GM10847 (cell line): ENCODE results near the gene CCDC57.

Experiments used
- POLR2A ChIP-seq: IDR thresholded peaks from 2 replicates; pipeline ENCODE4 v1.6.1; 2011; ENCODE audit not compliant: insufficient read length; ENCODE audit errors: extremely low read depth

The CCDC57 gene

DNA sequence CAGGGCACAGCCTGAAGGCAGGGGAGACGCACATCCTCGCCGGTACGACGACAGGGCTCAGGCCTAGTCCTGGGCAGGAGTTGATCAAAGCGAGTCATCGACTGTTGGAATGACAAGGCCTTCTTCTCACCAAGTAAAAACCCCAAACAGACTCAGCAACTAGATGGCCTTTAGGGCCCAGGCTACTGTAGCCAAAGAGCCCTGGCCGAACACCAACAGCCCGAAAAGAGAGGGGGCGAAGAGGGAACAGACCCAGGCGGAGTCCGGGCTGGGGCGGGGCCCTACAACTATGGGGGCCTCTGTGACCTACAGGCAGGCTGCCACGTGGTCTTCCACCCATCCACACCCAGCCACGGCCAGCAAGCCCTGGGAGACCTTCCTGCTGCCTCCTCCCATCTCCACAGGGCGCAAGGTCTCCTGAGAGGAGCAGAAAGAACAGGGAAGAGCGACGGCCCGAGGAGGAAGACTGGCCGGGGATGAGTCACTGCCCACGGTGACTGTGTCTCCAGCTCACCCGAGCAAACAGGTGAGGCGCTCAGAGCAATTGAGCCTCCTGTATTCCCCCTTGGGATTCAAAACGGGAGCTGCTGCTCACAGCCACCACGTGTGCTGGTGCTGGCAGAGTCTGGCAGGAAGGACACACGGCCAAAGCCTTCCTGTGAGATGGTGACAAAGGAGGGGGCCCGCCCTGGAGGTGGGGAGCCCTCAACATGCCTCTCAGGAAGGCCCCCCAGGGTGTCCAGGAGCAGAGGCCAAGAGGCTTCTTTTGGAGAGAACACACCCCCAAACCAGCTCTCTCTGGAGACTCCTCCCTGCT is 33.9 kb upstream of the CCDC57 start:
- no peak for TF ChIP-seq POLR2A

DNA sequence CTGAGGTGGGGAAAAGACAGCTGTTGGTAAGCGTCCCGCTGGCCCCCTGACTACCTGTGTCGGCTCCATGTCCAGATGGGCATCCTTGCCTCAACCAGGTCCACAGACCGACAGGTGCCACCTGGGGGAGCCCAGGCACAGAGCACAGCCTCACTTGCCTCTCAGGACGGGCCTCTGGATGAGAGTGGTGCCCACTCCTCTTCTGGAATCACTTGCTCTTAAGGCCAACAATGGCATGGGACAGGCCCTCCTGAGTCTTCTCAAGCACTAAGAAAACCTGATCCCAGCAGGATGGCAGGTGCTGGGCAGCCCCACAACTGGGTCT is 33.4 kb upstream of the CCDC57 start:
- no peak for TF ChIP-seq POLR2A

DNA sequence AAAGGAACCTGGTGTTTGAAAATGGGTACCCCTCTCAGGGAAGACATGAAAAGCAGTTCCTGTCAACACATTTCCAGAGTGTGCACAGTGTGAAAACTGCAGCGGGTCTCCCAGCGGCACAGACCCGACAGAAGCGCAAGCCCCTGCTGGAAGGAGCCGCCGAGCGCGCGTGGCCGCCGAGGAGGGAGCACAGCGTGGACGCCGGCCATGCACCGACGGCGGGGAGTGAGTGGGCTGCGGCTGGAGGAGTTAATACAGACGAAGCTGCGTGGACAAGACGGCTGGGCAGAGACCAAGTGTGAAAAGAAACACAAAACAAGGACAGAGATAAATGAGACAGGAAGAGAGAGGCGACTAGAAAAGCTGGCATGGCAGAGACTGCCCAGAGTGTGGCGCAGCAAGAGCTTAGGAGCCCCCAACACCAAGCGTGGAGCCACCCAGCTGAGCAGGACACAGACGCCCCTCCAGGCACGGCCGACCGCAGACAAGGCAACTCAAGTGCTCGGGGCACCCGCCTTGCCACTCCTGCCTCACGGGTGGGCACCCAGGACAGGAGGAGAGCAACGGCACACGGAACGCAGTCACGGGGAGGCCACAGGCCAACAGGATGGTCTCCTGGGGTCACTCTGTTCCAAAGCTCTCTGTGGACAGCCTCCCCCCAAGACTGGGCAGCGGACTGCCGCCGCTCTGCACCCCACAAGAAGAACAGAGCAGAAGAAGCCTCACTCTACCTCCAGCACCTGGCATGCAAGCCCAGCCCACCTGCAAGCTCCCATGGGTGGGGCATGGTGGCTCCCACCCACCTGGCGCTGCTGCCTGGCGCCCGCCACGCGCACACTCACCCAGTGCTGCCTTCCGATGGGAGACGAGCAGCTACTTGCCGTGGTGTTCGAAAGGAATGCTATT is 32.7 kb upstream of the CCDC57 start:
- no peak for TF ChIP-seq POLR2A

DNA sequence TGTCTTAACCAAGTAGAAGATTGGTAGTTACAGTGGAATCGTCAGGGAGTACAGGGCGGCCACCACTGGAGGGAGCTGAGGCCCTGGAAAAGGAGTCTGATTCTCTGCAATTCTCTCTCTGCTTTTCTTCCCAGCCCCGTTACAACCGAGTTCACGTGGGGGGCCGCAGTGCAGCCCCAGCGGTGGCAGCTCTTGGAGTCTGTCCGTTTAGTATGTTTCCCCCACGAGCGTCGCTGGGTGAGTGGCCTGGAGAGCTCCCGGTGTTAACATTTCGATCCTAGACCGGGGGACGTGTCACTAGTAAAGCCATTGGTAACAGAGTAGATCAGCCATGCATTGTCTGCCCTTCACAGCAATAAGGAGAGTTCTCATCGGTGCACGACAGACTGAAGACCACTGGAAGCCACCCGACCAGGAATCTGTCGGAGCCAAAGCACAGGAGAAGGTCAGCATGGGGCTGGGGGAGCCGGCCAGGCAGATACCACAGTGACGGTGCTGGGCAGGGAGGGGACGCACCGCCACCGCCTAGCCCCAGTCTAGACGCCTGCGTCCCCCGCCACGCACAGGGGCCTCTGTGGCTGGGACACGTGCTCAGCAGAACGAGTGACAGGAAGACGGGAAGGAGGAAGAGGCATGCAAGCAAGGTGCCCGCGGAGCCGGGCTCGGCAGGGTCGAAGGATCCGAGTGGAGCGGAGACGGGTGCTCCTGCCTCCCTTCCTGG is 31.9 kb upstream of the CCDC57 start:
- no peak for TF ChIP-seq POLR2A

DNA sequence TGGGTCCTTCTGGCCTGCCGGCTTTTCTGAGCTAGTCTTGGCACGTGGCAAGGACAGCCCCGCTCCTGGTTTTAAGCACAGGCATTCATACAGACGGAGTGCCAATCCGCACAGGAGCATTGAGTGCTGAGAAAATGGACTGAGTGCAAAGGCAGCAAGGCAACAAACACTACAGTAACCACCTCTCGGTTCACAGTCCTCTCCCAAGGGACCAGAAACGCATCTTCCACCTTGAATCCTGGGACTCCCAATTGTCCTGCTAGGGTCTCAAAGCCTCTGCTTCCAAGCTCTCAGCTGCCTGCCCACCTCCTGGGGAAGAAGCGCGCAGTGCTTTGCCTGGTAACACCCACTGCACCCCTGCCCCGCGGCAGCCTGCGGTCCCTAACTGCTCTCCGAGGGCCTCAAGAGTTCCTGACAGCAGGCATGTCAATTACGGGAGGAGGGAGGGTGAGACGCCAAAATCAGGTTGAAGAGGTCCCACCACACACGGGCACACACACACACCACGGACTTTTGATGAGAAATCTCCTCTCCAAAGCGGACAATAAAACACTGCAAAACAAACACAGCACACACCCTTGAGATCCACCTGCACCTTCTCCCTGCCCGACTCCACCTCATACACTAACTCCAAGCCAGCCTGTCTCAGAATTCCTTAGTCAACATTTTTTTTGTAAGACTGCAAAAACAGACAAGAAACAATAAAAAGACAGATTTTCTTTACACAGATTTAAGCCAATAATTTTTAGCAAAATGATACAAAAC is 31.2 kb upstream of the CCDC57 start:
- no peak for TF ChIP-seq POLR2A

DNA sequence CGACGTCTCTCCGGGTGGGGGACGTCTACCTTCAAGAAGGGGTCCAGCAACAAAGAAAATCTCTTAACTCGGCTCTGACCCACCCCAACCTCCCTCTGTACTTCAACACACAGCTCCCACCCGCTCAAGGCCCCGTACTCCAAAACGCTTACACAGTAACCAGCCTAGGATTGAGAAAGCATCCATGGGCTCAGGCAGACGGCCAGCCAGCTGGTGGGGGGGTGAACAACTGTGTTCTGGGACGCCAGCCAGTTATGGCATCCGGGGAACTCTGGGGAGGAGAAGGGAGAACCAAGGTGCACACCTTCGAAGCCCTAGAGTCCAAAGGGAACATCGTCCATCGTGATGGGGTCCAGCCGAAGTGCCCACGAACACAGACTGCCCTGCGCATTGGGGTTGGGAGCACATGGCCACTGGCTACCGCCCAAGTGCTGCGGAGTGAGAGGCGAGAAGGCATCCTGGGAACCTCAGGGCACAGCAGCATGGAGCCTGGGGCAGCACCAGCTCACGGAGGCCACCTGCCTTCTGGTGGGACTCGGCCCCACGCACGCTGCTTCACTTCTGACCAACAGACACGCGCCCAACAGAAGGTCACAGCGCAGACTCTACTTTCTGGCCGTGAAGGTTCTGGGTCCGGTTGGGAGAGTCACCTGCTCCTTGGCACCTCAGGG is 30.5 kb upstream of the CCDC57 start:
- TF ChIP-seq POLR2A = peak; percentile 13

DNA sequence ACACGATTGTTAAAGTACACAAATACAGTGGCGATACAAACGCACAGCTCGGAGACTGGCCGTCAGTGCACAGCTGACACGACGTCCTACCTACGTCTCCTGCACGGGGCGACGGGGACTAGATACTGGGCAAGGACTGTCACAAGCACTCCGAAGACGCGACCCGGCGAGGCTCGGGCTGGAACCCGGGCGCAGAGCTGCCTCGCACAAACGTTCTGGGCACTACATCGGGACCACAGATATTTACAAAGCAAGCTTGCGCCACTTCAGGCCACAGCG is 30.0 kb upstream of the CCDC57 start:
- TF ChIP-seq POLR2A = peak; percentile 8

DNA sequence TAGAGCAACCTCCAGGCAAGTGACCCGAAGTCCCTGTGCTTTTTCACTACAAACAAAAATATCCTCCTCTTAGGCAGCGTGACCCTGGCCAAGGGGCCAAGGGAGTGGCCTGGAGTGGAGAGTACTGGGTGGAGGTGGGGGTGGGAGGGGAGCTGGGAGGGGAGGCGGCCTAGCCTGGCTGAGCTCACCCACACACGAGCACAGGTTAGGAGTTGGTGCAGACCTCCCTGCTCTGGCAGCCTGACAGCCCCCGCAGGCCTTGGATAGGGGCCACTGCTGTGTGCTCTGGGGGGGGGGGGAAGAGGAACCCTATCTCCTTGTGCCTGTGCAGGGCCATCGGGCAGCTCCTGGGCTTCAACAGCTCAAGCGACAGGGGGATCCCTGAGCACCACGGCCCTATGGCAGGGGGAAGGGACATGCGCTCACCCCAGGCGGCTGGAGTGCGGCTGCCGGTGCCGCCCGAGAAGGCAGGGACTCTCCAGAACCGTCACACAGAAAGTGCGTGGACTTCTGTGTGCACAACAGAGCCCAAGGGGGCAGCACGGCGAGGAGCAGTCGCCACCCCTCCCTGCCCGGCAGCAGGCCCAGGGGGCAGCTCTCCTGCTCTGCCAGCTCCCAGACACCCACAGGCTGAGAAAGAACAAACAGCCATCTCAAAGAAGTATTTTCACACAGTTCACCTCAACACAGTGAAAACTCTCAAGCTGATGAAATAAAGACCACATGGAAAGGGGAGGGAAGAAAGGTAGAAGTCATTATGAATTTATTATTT is 29.5 kb upstream of the CCDC57 start:
- TF ChIP-seq POLR2A = no peak

DNA sequence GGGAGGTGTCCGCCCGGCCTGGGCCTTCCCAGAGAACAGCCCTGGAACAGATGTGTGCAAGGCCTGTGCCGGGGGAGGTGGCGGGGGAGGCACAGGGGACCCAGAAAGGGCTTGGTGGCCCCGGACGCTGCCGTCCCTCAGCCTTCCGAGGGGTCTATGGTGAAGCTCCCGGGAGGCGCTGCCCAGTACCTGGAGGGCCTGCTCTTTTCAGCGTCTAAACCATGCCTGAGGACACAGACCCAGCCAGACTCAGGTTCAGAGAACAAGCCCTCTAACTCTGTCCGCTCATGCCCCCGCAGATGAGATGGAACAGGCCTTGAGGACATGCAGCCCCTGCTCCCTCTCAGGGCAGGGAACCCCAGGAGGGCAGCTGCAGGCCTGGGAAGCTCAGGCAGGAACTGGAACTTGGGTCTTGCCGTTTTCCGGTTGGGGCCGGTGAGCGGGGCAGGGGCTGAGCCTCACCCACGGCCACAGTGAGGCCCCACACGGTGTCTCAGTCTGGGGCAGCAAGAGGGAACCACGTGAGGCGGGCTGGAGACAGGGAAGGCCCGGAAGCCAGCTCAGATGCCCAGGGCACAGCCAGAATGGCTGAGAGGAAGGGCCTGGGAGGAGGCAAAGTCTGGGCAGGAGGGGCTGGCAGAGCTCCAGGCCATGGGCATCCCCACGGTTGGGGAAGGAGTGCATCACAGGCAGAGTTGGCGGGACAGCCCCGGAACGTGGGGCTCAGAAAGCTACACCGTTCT is 28.7 kb upstream of the CCDC57 start:
- TF ChIP-seq POLR2A = no peak

DNA sequence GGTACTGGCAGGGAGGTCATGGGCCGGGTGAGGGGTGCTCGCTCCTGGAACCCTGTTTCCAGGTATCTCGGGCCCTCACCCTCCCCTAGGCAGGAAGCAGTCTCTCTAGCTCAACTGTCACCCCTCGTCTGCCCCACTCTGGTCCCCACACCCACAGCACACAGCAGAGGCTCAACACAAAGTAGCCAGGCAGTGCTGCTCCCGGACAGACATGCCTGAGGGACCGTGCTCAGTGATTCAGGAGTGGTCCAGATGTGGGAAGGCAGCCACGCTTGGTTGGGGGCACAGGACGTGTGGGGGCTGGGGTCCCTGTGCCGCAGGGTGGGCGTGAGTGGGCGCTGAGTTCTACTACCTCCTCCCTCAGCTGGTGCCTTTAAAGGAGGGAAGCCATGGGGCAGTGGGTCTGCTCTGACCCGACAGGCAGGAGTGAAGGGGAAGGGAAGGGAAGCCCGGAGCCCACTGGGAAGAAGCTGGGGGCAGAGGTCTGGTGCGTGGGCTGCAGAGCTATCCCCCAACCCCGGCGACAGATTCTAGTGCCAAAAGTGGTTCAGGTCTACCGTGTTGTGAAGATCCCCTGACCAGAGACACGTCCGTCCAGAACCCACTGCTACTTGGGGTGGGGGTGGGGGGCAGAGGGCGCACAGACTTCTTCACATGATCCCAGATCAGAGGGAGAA is 28.0 kb upstream of the CCDC57 start:
- TF ChIP-seq POLR2A = no peak

DNA sequence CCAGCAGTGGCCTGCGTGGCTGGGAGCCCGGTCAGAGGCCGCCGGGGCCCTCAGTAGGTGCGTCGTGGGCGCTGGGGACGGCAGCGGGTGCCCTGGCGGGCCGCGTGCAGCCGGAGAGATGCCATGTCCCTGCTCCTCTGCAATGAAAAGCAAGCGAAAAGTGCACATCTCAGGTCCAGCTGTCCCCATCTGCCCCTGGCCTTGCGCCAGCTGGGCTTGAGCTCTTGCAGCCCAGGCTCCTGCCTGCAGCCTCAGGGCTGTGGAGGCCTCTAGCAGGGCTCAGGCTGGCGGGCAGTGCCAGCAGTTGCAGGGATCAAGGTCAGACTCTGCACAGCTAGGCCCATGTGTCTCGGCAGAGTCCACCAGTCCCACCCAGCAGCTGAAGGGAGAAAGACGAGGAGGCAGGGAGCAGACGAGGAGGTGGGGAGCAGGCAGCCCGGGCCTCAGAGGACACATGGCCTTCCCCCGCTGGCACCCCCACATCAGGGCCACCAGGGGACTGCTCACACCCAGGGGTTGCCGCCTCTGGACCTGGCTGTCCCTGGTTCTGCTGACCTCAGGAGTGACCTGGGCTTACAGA is 27.4 kb upstream of the CCDC57 start:
- TF ChIP-seq POLR2A = no peak

DNA sequence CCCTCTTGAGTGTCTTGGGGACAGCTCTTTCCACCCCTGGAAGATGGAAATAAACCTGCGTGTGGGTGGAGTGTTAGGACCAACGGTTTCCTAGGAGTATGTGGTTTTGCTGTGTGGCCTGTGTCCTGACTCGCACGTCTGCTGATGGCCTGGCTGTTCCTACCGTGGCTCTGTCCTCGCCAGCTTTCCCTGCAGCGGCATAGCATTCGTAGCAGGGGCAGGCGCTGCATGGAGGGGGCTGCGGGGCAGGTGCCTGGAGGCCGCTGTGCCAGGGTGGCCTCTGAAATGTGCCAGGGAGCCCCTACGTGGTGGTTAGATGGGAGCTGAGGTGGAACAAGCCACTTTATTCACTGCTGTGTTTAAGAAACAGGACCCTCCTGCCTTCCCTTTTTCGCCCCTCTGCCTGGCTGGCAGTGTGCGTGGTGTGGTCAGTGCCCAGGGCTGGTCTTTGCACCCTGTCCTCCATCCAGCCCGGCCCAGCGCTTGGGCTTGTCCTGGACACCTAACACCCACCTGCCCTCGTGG is 26.8 kb upstream of the CCDC57 start:
- no peak for TF ChIP-seq POLR2A
